Sciatic nerve (tissue), 2 donors: Measurements from ENCODE around the gene TUT1. TPM values are rescaled to one million over a fixed set of nuclear protein-coding genes. Genes with fewer than 3 reads are reported as not detected.

Experiments used
- ATAC-seq: fragments of 200-7000 bp; cut with Tn5 transposase; one replicate; pipeline ENCODE4 v1.9.1; 2020; ENCODE audit warnings: mild to moderate bottlenecking, moderate library complexity
- DNase-seq: peaks from one replicate; pipeline ENCODE4 v3.0.0-alpha.2; 2020; ENCODE audit warnings: low spot score
- intact Hi-C: fragments of 100-400 bp; cut with DNase I; formaldehyde crosslinking; loops from one replicate; pipeline ENCODE4 v1.14.2; 2022
- total RNA-seq: library from RNA; stranded (reverse); fragmentation: NEBNext Ultra II Directional; extraction: Animal tissue kit (Norgen Biotek cat#: 25700); gene quantifications from one replicate; pipeline ENCODE4 v1.2.1, GENCODE V29; 2021
- donor health status: DM: no; HTN: no; CAD: no.
- donor health status: DM: no; HTN: no; CAD: no.

Gene TUT1
- total RNA-seq, 1 donor from 2014 or later, result 20.7 TPM

- intact Hi-C loops, result loop anchor here (10.0 kb wide), 1 partner anchor 152 kb away; no protein-coding TSS in a partner anchor
- DNase-seq, result peak; percentile 79
- peak; percentile 4 for ATAC-seq
These were observed 44.2 kb downstream of the TUT1 start for GRCh38 chr11:62546929-62547625.

GRCh38 chr11:62546244-62546928 is 44.9 kb downstream of the TUT1 start, which contains the start of gene AHNAK:
AHNAK (minus strand) TSS chr11:62546806; CDS start chr11:62536098, 10,708 bp downstream.
- intact Hi-C loops, result loop anchor here (10.0 kb wide), 1 partner anchor 152 kb away; no protein-coding TSS in a partner anchor
- ATAC-seq (peak; percentile 66), DNase-seq (peak; percentile 92)

GRCh38 chr11:62545437-62546243 is 45.7 kb downstream of the TUT1 start:
- peak; percentile 74 for ATAC-seq
- intact Hi-C loops, result loop anchor here (10.0 kb wide), 1 partner anchor 151 kb away; no protein-coding TSS in a partner anchor

GRCh38 chr11:62544581-62545436 is 46.5 kb downstream of the TUT1 start:
- ATAC-seq (peak; percentile 1), DNase-seq (no peak)
- intact Hi-C loops, result loop anchor here (5.0 to 10.0 kb wide), 2 partner anchors 118 to 150 kb away; no protein-coding TSS in a partner anchor

More at GRCh38 chr11:62545437-62546243, 45.7 kb downstream of the TUT1 start:
- DNase-seq, result peak; percentile 97

DNA sequence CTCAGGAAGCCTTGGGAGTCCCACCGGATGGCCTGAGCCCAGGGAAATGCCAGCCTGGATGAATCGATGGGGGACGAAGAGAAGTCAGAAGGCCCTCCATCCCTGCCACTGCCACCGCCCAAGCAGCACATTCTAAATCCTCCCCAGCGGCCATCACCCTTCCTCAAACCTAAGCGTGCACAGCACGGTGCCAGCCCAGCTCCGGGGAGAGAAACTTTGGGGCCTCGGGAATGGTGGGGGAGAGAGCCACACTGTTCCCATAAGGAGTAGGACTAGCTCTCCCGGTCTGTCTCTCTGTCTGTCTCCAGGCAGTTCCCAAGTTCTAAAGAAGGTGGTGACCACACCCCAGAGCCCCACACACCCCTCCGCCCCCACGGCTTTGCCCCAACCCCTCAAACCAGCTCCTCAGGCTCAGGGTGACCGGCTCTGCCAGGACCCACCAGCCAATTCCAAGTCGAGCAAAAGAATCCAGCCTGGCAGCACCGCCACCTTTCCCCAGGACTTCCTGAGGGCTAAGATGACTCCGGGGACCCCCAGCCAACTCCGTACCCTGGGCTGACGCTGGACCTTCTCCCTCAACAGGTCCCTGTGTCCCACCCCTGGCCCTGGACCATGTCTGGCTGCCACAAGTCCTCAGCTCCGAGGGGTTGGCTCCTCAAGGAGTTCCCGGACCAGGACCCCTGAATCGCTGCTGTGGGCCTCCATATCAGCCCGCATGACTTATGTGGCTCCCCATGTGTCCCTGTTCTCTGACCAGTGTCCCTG is 47.5 kb downstream of the TUT1 start:
- ATAC-seq (no peak), DNase-seq (no peak)
- intact Hi-C loops, result loop anchor here (5.0 to 10.0 kb wide), 2 partner anchors 117 to 149 kb away; no protein-coding TSS in a partner anchor

DNA sequence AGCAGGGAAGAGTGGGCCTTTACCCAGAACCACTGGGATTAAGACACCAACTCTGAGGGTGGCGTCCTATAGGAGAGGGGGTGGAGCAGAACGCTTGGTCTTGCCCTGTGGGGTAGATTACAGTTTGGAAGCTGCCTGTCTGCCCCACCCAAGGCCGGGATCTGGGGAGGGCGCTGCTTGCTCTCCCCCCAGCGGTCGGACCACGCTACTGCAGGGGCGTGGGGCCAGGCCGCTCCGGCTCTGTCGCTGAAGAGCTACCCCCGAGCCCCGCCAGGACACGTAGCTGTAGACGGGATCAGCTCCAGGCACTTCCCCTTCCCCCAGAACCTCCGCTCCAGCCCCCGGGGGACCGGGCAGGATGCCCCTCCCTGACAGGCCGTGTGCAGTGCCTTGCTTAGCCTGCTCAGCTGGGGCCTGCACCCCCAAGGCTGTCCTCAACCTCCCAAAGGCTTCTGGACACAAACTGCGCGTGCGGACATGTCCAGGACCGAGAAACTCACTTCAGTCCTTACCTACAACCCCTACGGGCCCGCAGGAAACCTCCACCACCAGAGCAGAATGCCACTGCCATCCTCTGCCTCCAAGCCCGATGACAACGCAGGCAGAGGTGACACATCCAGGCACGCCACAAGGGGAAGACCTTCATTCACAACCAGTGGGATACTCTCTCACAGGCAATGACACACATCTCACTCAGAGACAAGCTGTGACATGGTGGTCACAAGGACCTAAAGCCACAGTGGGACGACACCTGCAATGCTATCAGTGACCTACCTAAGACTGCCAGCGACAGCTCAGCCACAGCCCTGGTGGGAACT is 48.4 kb downstream of the TUT1 start:
- peak; percentile 67 for ATAC-seq
- peak; percentile 91 for DNase-seq
- intact Hi-C loops, result loop anchor here (5.0 to 10.0 kb wide), 2 partner anchors 116 to 148 kb away; no protein-coding TSS in a partner anchor

DNA sequence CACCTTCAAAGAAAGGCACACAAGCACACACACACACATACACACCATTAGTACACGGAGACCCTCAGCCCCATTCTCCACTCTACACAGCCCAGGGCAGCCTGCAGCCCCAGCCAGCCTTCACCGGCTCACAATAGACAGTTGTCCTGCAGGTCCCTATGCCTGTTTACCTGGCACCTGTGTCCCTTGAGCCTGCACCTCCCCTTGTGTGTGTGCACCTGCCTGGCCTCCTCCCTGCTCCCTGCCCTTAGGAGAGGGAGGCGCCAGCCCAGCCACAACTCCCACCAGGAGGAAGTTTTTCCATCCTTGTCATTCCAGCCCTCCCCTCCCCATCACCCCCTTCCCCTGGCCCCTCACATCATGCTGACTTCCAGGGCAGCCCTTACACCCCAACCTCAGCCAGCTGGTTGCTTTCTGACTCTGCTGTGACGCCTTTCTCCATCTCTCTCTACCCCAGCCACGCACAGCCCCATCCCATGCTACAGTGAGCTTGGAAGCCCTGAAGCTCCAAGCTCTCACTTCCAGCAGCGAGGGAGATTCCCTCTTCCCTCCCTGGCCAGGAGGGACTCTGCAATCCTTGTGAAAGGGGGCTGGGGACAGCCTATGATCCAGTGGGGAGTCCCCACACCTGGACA is 49.1 kb downstream of the TUT1 start:
- intact Hi-C loops, result loop anchor here (5.0 to 10.0 kb wide), 2 partner anchors 115 to 147 kb away; no protein-coding TSS in a partner anchor
- DNase-seq (no peak), ATAC-seq (no peak)

- DNase-seq (no peak), ATAC-seq (no peak)
- intact Hi-C loops, result loop anchor here (5.0 to 10.0 kb wide), 2 partner anchors 114 to 146 kb away; no protein-coding TSS in a partner anchor
These were observed 50.3 kb downstream of the TUT1 start for GRCh38 chr11:62540804-62541701.

DNA sequence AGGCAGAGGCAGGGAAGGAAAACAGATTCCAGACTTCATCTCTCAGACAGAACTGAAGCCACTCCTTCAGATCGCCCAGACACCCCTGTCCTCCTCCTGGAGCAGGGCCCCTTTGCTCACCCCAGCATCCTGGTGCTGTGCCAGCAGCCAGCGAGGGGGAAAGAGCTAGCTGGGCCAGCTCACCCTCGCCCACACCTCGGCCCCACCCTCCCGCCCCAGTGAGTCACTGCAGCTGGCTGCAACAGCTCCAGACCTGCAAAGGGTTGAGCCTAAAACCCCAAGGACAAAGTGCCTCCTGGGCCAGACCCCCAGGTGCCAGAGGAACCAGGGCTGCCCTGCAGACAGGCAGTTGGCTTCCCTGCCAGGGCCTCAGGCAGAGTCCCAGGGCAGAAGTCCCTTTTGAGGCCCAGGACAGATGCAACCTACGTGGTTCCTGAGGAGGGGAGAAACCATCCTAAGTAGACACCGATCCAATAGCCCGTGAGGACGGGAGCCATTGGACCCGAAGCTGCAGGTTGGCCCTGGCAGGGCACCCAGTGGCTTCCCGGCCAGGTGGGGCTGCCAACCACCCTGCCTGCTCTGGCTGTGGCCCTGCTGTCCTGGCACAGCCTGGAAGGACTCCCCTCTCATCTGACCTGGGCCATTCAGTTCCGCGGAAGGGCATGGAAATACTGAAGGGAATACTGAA is 51.9 kb downstream of the TUT1 start:
- DNase-seq (peak; percentile 82), ATAC-seq (no peak)
- intact Hi-C loops, result no loop called here

DNA sequence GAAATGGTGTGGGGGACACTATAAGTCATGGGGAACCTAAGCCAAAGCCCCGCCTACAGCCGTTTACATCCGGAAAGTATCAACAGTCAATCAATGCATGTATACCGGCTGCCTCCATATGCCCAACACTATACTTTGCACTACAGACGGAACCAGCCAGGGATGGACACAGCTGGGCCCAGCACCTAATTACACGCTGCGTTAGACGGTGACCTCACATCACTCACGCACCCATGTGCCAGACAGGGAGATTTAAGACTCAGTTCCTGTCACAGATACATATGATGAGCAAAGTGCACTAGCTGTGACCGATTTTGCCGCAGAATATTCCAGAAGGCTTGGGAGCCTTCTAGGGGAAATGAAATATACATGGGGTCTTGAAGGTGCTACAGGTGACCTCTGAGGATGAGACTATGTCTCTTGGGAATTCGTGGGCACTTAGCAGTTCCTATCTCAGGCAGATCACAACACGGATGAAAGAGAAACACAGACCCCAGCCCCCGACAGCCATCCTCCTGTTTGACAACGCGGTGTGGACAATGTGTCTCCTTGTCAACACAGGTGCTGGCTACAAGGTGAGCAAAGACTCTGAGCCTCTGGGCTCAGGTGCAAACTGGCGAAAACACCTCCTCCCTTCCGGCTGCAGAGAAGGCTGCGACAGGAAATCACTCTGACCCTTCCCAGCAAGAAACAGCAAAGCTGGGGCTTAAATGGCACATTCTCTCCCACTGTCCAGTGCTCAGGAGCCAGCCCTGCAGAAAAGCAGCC is 52.7 kb downstream of the TUT1 start:
- ATAC-seq (no peak), DNase-seq (no peak)
- intact Hi-C loops, result no loop called here

GRCh38 chr11:62536301-62536957 is 54.9 kb downstream of the TUT1 start:
- intact Hi-C loops, result no loop called here
- ATAC-seq (no peak), DNase-seq (no peak)

GRCh38 chr11:62535802-62536201 is 55.5 kb downstream of the TUT1 start:
- no peak for DNase-seq
- no peak for ATAC-seq
- intact Hi-C loops, result no loop called here

DNA sequence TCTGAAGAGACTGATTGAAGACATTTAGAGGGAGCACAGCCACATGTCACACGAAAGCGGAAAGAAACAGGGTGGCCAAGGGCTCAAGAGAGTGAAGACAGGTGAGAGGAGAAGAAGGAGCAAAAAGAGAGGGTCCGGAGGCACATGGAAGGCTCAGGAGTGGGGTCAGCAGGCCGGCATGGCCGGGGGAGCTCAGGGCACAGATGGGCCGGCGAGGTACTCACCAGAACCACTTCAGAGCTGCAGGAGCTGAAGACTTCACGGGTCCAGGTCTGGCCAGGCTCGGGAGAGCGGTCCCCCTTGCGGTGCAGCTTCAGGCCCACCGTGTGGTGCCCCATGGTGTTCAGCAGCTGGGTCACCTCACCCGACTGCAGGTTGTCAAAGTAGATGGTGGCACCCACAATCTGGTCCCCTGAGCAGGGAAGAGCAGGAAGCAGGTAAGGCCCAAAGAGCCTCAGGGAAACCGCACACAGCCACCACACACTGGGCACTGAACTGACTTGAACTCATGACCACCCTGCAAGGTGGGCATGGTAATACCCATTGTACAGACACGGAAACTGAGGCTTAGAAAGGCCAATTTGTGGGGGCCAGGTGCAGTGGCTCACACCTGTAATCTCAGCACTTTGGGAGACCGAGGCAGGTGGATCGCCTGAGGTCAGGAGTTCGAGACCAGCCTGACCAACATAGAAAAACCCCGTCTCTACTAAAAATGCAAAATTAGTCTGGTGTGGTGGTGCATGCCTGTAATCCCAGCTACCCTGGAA is 56.4 kb downstream of the TUT1 start:
- intact Hi-C loops, result no loop called here
- ATAC-seq (no peak), DNase-seq (no peak)
